K562 (cell line): ENCODE data around the gene LAIR1. TPM values are rescaled to one million over a fixed set of nuclear protein-coding genes. Genes with fewer than 3 reads are reported as not detected.

Experiments
- CHD2 ChIP-seq: IDR thresholded peaks from 2 replicates; pipeline ENCODE4 v1.6.1; 2011; ENCODE audit warnings: low read depth, low read length
- FOXM1 ChIP-seq, 2 experiments: fragments of 450-650 bp in 1 of 2; sonication (generic) in 1 of 2; formaldehyde crosslinking in 1 of 2; IDR thresholded peaks; 2 replicates each; pipeline versions ENCODE4 v1.6.1 to v1.9.0; 2017 to 2022; ENCODE audit warnings: low read depth in 2 of 2, mild to moderate bottlenecking in 2 of 2, missing genetic modification reagents in 1 of 2, moderate library complexity in 1 of 2
- HMBOX1 ChIP-seq: sonication (generic); IDR thresholded peaks from 2 replicates; pipeline ENCODE4 v1.6.1; 2016
- HOMEZ ChIP-seq: fragments of 250-450 bp; sonication (Bioruptor Pico); IDR thresholded peaks from 2 replicates; pipeline ENCODE4 v1.4.0; 2020; ENCODE audit warnings: mild to moderate bottlenecking, moderate library complexity
- L3MBTL2 ChIP-seq: fragments of 450-650 bp; IDR thresholded peaks from 2 replicates; pipeline ENCODE4 v1.6.1; 2016; ENCODE audit warnings: mild to moderate bottlenecking, moderate library complexity
- MYNN ChIP-seq, 2 experiments: sonication (generic); formaldehyde crosslinking in 1 of 2; IDR thresholded peaks; 2 replicates each; pipeline versions ENCODE4 v1.5.0 to v1.6.1; 2016 to 2020; ENCODE audit warnings: antibody characterized with exemption in 1 of 2, missing genetic modification reagents in 1 of 2
- NR0B1 ChIP-seq: fragments of 450-650 bp; IDR thresholded peaks from one replicate; pipeline ENCODE4 v1.6.1; 2018; ENCODE audit warnings: mild to moderate bottlenecking, moderate library complexity; ENCODE audit not compliant: partially characterized antibody
- PTBP1 ChIP-seq: fragments of 200-400 bp; formaldehyde crosslinking; IDR thresholded peaks from 2 replicates; pipeline ENCODE4 v1.6.1; 2017; ENCODE audit warnings: low read depth, low read length
- RNF2 ChIP-seq: sonication (generic); IDR thresholded peaks from 2 replicates; pipeline ENCODE4 v1.6.1; 2016
- SETDB1 ChIP-seq: IDR thresholded peaks from one replicate; pipeline ENCODE4 v1.6.1; 2012; ENCODE audit warnings: low read length, control low read depth, inconsistent platforms
- STAT6 ChIP-seq: sonication (generic); formaldehyde crosslinking; IDR thresholded peaks from 2 replicates; pipeline ENCODE4 v1.8.1; 2023; ENCODE audit warnings: mild to moderate bottlenecking, missing genetic modification reagents
- TRIM25 ChIP-seq: fragments of 450-650 bp; IDR thresholded peaks from 2 replicates; pipeline ENCODE4 v1.7.0; 2016; ENCODE audit warnings: borderline replicate concordance
- ZFP1 ChIP-seq: fragments of 450-650 bp; formaldehyde crosslinking; IDR thresholded peaks from 2 replicates; pipeline ENCODE4 v1.4.0; 2020; ENCODE audit warnings: mild to moderate bottlenecking, mixed read lengths
- ZNF445 ChIP-seq: fragments of 250-450 bp; sonication (Bioruptor Pico); IDR thresholded peaks from 2 replicates; pipeline ENCODE4 v1.4.0; 2020; ENCODE audit warnings: low read depth, mild to moderate bottlenecking, moderate library complexity
- ZNF707 ChIP-seq: fragments of 250-450 bp; sonication (Bioruptor Pico); conservative IDR thresholded peaks from 2 replicates; pipeline ENCODE4 v1.8.0; 2022; ENCODE audit warnings: inconsistent platforms, mild to moderate bottlenecking, moderate library complexity
- ZNF740 ChIP-seq, 3 experiments: fragments of 200-800 bp in 1 of 3; sonication (Bioruptor generic) in 1 of 3; sonication (generic) in 1 of 3; formaldehyde crosslinking in 1 of 3; IDR thresholded peaks; 2 replicates each; pipeline versions ENCODE4 v1.6.1 to v1.8.0; 2016 to 2022; ENCODE audit warnings: mild to moderate bottlenecking in 2 of 3, missing compliant biosample characterization in 2 of 3, missing genetic modification characterization in 2 of 3, missing genetic modification reagents in 1 of 3
- polyA plus RNA-seq, 8 experiments: library from polyadenylated mRNA; depleted of rRNA in 4 of 8; stranded (reverse) in 5 of 8; unstranded in 3 of 8; fragments of >200 nt; fragmentation: Nextera tagmentation in 2 of 8; fragmentation: Illumina TruSeq in 1 of 8; extraction: Ambion mirVana in 2 of 8; extraction: Trizol in 1 of 8; gene quantifications; 2 replicates each; pipeline versions ENCODE4 v1.2.1 to v1.2.3, GENCODE V29; 2011 to 2014; ENCODE audit warnings: inconsistent platforms in 1 of 8, missing spikeins in 1 of 8
- total RNA-seq, 7 experiments: library from RNA; depleted of rRNA in 6 of 7; stranded (reverse); fragments of >200 nt in 6 of 7; fragmentation: Illumina TruSeq in 2 of 7; extraction: Trizol in 2 of 7; gene quantifications; 2 replicates each; pipeline versions ENCODE4 v1.2.1 to v1.2.3, GENCODE V29; 2011 to 2021; ENCODE audit warnings: low replicate concordance in 1 of 7

The LAIR1 gene
- total and polyA plus RNA-seq, 9 of the 15 experiments (the other 6 are each of a cell fraction or from before 2014, with no cell fraction given) = 0.12 to 0.54 (median 0.24) TPM; not detected in 6

GRCh38 chr19:54335164-54335563, 29.6 kb downstream of the LAIR1 start (continued):
- TF ChIP-seq ZNF740 (CRISPR knock-in tag; IDR thresholded peaks at IDR 0.05) = no peak
- no peak for TF ChIP-seq ZNF740 (tag; IDR thresholded peaks at IDR 0.05)
- no peak for TF ChIP-seq SETDB1
- no peak for TF ChIP-seq PTBP1
- TF ChIP-seq RNF2 = no peak
- TF ChIP-seq MYNN (IDR thresholded peaks at IDR 0.05) = no peak
- TF ChIP-seq MYNN (CRISPR knock-in tag; IDR thresholded peaks at IDR 0.05) = no peak
- no peak for TF ChIP-seq ZNF445 (CRISPR knock-in tag)
- no peak for TF ChIP-seq FOXM1 (IDR thresholded peaks at IDR 0.05; ENCODE audit: low read depth)
- no peak for TF ChIP-seq FOXM1 (CRISPR knock-in tag; IDR thresholded peaks at IDR 0.05; ENCODE audit: low read depth)
- no peak for TF ChIP-seq ZFP1 (CRISPR knock-in tag)
- TF ChIP-seq CHD2 = peak; percentile 68; the same call in 1 of the 2 replicates
- peak; percentile 56 for TF ChIP-seq L3MBTL2
- no peak for TF ChIP-seq STAT6
- TF ChIP-seq HMBOX1 = no peak
- no peak for TF ChIP-seq NR0B1
- no peak for TF ChIP-seq HOMEZ
- no peak for TF ChIP-seq TRIM25
- no peak for TF ChIP-seq ZNF707
